AG04449 (cell line): Measurements from ENCODE around the gene HAAO.

Experiments used
- CTCF ChIA-PET: fragments of 350-600 bp; formaldehyde crosslinking; extraction: SDS; loops from one replicate; lab custom pipeline; 2021; ENCODE audit warnings: antibody characterized with exemption; lab: Yijun Ruan, JAX
- POLR2A ChIA-PET: fragments of 400-600, 350-600 bp; formaldehyde crosslinking; extraction: SDS; loops from one replicate; lab custom pipeline; 2020; ENCODE audit warnings: antibody characterized with exemption, inconsistent platforms; lab: Yijun Ruan, JAX
- DNase-seq: peaks from one replicate; pipeline ENCODE4 v3.0.0-alpha.2; 2010; ENCODE audit warnings: low read depth, low spot score
- H3K4me3 ChIP-seq: 2 replicates; pipeline ENCODE4 v1.5.1; 2011; ENCODE audit warnings: low read depth, mild to moderate bottlenecking, control low read depth, low read length
- CTCF ChIP-seq: IDR thresholded peaks from one replicate; pipeline ENCODE4 v1.5.1; 2011; ENCODE audit warnings: mild to moderate bottlenecking, moderate library complexity, low read length, control low read depth, inconsistent platforms; ENCODE audit not compliant: insufficient read depth; ENCODE audit errors: missing control alignments

HAAO gene

GRCh38 chr2:42794271-42795046, 2.1 kb upstream of the HAAO start:
- CTCF ChIA-PET = interaction anchor here (2.3 to 4.3 kb wide), 2 partner anchors 11 to 17 kb away, joined by 6 to 22 read pairs; no protein-coding TSS in a partner anchor
- POLR2A ChIA-PET = interaction anchor here (1.3 kb wide), 1 partner anchor 16 kb away, joined by 5 read pairs; no protein-coding TSS in a partner anchor
- DNase-seq = no peak
- no peak overlapping the region for H3K4me3 ChIP-seq
- peak; percentile 51 for TF ChIP-seq CTCF

GRCh38 chr2:42793334-42794270, 1.2 kb upstream of the HAAO start:
- TF ChIP-seq CTCF = no peak
- H3K4me3 ChIP-seq = peak overlapping the region; percentile 46
- no peak for DNase-seq
- ChIA-PET CTCF (interaction anchor here (1.6 to 4.3 kb wide), 3 partner anchors 12 to 41 kb away, joined by 3 to 22 read pairs (median 6); no protein-coding TSS in a partner anchor), POLR2A (interaction anchor here (1.3 kb wide), 1 partner anchor 17 kb away, joined by 5 read pairs; no protein-coding TSS in a partner anchor)

GRCh38 chr2:42792087-42792582, 248 bp downstream of the HAAO start:
- POLR2A ChIA-PET = no interaction called here
- CTCF ChIA-PET = interaction anchor here (0.8 to 1.6 kb wide), 2 partner anchors 9 to 40 kb away, joined by 3 read pairs; no protein-coding TSS in a partner anchor
- peak overlapping the region; percentile 46 for H3K4me3 ChIP-seq
- no peak for TF ChIP-seq CTCF
- no peak for DNase-seq

- peak overlapping the region; percentile 46 for H3K4me3 ChIP-seq
- TF ChIP-seq CTCF = no peak
- ChIA-PET POLR2A (no interaction called here), CTCF (interaction anchor here (0.8 to 1.6 kb wide), 2 partner anchors 9 to 39 kb away, joined by 3 read pairs; no protein-coding TSS in a partner anchor)
- DNase-seq = no peak
These were observed 777 bp downstream of the HAAO start for GRCh38 chr2:42791606-42792005.

- TF ChIP-seq CTCF = no peak
- H3K4me3 ChIP-seq = no peak overlapping the region
- ChIA-PET POLR2A (no interaction called here), CTCF (no interaction called here)
- DNase-seq = no peak
These were observed 2.6 kb downstream of the HAAO start for GRCh38 chr2:42789751-42790150.
